ENCODE measurements around the gene CDH4.

DNA sequence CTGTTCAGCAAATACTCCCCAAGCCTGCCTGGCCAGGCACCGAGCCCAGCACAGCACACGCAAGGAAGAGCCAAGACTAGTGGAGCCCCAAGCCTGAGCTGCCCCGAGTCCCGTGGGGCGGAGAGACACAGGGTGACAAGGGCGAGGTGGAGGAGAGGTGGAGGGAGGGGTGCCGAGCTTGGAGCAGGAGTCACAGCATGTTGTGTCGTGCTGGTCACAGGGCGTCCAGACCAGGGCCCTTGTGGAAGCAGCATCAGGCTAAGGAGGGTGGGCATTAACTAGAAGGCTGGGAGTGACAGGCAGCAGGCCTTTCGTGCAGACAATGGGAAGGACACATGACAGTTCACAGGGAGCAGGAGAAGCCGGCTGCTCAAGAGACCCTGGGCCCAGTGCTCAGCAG lies 422.1 kb downstream of the CDH4 start:
- TF ChIP-seq, protein P1, sequence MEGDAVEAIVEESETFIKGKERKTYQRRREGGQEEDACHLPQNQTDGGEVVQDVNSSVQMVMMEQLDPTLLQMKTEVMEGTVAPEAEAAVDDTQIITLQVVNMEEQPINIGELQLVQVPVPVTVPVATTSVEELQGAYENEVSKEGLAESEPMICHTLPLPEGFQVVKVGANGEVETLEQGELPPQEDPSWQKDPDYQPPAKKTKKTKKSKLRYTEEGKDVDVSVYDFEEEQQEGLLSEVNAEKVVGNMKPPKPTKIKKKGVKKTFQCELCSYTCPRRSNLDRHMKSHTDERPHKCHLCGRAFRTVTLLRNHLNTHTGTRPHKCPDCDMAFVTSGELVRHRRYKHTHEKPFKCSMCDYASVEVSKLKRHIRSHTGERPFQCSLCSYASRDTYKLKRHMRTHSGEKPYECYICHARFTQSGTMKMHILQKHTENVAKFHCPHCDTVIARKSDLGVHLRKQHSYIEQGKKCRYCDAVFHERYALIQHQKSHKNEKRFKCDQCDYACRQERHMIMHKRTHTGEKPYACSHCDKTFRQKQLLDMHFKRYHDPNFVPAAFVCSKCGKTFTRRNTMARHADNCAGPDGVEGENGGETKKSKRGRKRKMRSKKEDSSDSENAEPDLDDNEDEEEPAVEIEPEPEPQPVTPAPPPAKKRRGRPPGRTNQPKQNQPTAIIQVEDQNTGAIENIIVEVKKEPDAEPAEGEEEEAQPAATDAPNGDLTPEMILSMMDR (IDR thresholded peaks at IDR 0.05; ENCODE audit: borderline replicate concordance, extremely low read depth, low read length, poor library complexity, severe bottlenecking), result no peak
- TF ChIP-seq EZH2 (IDR thresholded peaks at IDR 0.05; ENCODE audit: borderline replicate concordance, low read depth, low read length, severe bottlenecking), result no peak
